ENCODE data around the gene IRX4.

Gene IRX4

DNA sequence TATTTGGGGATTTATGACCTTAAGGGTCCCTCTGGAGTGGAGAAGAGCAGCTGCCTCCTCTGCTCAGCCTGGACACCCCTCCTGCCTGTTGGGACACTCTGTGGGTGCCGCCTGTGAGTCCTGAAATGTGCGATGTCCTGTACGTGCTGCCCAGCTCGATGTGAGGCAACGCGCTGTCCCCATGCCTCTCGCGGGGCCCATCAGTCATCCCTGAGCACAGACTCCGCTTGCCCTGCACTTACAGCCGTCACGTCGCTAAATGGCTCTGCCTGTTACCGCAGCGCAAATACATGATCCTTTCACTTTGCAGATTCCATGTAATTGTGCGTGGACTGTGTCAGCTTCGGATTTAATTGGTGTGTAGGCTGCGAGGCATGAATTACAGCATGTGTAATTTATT, 27.1 kb downstream of the IRX4 start:
- H3K4me1 ChIP-seq (ENCODE audit: control insufficient read depth, insufficient read depth, low read length) = no peaks in the 10 kb centered on the region
- H3K36me3 ChIP-seq (ENCODE audit: control insufficient read depth in 2 of 2, insufficient read depth in 2 of 2, low read length in 2 of 2) = no peaks in the 10 kb centered on the region
- H3K27me3 ChIP-seq (ENCODE audit: control insufficient read depth in 1 of 2, insufficient read depth in 2 of 2, low read length in 2 of 2) = peaks cover 25 to 28% of the 10 kb centered on the region in 2 donors
- H3K9ac ChIP-seq (ENCODE audit: low read length in 2 of 2) = no peak overlapping the region
- no peak overlapping the region for H3K27ac ChIP-seq (ENCODE audit: low read length)
- H3K9me3 ChIP-seq (ENCODE audit: control insufficient read depth in 2 of 2, low read length in 2 of 2) = no peaks in the 10 kb centered on the region
- no peak overlapping the region for H3K4me3 ChIP-seq (ENCODE audit: low read length in 2 of 2)

DNA sequence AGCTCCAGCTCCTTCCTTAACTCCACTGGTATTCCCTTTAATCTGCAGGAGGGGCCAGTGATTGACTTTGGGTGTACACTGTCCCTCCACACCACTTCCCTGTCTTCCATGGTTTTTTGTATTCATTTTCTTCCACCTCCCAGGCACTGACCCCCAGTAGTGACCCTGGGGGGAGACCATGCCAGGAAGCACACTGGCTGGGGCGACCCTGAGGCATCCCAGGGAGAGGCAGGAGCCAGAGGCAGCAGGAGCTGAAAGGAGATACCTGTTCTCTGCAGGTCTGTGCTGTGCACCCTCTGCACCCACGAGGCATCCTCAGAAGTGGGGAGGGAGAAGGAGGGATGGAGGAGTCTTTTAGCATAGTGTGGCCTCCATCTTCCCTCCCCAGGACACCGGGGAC, 27.6 kb downstream of the IRX4 start:
- no peaks in the 10 kb centered on the region for H3K36me3 ChIP-seq (ENCODE audit: control insufficient read depth in 2 of 2, insufficient read depth in 2 of 2, low read length in 2 of 2)
- no peaks in the 10 kb centered on the region for H3K9me3 ChIP-seq (ENCODE audit: control insufficient read depth in 2 of 2, low read length in 2 of 2)
- no peaks in the 10 kb centered on the region for H3K4me1 ChIP-seq (ENCODE audit: control insufficient read depth, insufficient read depth, low read length)
- H3K9ac ChIP-seq (ENCODE audit: low read length in 2 of 2) = no peak overlapping the region
- H3K27ac ChIP-seq (ENCODE audit: low read length) = no peak overlapping the region
- peaks cover 31 to 33% of the 10 kb centered on the region in 2 donors for H3K27me3 ChIP-seq (ENCODE audit: control insufficient read depth in 1 of 2, insufficient read depth in 2 of 2, low read length in 2 of 2)
- no peak overlapping the region for H3K4me3 ChIP-seq (ENCODE audit: low read length in 2 of 2)

DNA sequence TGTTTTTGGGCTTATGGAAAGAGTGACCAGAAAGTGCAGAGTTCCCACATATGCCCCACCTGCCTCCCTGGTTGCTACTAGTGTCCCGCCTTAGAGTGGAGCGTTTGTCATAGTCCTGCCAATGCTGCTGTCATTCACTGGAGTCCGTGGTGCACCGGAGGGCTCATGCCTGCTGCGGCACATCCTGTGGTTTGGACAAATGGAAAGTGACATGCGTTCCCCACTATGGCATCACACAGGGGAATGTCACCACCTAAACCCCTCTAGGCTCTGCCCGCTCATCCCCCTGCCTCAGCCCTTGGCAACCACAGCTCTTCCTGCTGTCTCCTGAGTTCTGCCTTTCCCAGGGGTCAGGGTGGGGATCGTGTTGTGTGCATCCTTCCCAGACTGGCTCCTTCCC, 29.2 kb downstream of the IRX4 start:
- no peaks in the 10 kb centered on the region for H3K4me1 ChIP-seq (ENCODE audit: control insufficient read depth, insufficient read depth, low read length)
- peaks cover 35 to 40% of the 10 kb centered on the region in 2 donors for H3K27me3 ChIP-seq (ENCODE audit: control insufficient read depth in 1 of 2, insufficient read depth in 2 of 2, low read length in 2 of 2)
- no peaks in the 10 kb centered on the region for H3K9me3 ChIP-seq (ENCODE audit: control insufficient read depth in 2 of 2, low read length in 2 of 2)
- H3K9ac ChIP-seq (ENCODE audit: low read length in 2 of 2) = no peak overlapping the region
- H3K27ac ChIP-seq (ENCODE audit: low read length) = no peak overlapping the region
- no peaks in the 10 kb centered on the region for H3K36me3 ChIP-seq (ENCODE audit: control insufficient read depth in 2 of 2, insufficient read depth in 2 of 2, low read length in 2 of 2)
- no peak overlapping the region for H3K4me3 ChIP-seq (ENCODE audit: low read length in 2 of 2)

GRCh38 chr5:1852324-1852947, 30.3 kb downstream of the IRX4 start:
- H3K27me3 ChIP-seq (ENCODE audit: control insufficient read depth in 1 of 2, insufficient read depth in 2 of 2, low read length in 2 of 2) = peaks cover 41 to 47% of the 10 kb centered on the region in 2 donors
- no peaks in the 10 kb centered on the region for H3K4me1 ChIP-seq (ENCODE audit: control insufficient read depth, insufficient read depth, low read length)
- H3K27ac ChIP-seq (ENCODE audit: low read length) = no peak overlapping the region

DNA sequence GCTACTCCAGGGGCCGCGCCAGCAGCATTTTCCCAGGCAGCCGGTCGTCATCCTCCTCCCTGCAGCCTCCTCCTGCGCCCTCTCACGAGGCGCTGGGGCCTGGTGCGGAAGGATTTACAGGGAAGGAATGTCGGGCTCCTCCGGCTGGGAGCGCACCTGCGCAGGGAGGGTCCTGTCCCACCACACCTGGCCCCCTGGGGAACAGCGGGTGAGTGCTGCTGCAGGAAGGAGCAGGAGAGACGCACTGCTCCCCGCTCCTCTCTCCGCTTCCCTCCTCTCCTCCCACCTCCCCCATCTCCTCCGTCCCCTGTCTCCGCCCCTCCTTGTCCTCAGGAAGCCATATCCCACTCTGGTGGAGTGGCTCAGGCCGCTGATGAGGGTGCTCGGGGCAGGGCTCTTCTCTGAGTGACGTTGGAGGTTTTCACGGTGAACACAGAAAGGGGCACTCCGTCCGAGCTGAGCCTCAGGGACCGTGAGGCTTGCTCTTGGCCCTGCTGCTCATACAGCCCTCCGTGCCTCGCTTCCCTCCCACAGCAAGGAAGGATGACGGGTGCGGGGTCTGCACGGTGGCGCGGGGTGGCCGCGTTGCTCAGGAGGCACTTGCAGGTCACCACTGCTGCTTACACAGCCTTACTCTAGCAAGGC, 31.3 kb downstream of the IRX4 start:
- Histone ChIP-seq H3K27me3 (ENCODE audit: control insufficient read depth in 1 of 2, insufficient read depth in 2 of 2, low read length in 2 of 2) (peaks cover 44 to 47% of the 10 kb centered on the region in 2 donors), H3K36me3 (ENCODE audit: control insufficient read depth in 2 of 2, insufficient read depth in 2 of 2, low read length in 2 of 2) (no peaks in the 10 kb centered on the region), H3K4me1 (ENCODE audit: control insufficient read depth, insufficient read depth, low read length) (no peaks in the 10 kb centered on the region), H3K9ac (ENCODE audit: low read length in 2 of 2) (no peak overlapping the region), H3K9me3 (ENCODE audit: control insufficient read depth in 2 of 2, low read length in 2 of 2) (no peaks in the 10 kb centered on the region), H3K4me3 (ENCODE audit: low read length in 2 of 2) (no peak overlapping the region), H3K27ac (ENCODE audit: low read length) (no peak overlapping the region)

More at GRCh38 chr5:1852324-1852947, 30.3 kb downstream of the IRX4 start:
- H3K9ac ChIP-seq (ENCODE audit: low read length in 2 of 2) = no peak overlapping the region
- H3K9me3 ChIP-seq (ENCODE audit: control insufficient read depth in 2 of 2, low read length in 2 of 2) = no peaks in the 10 kb centered on the region
- no peaks in the 10 kb centered on the region for H3K36me3 ChIP-seq (ENCODE audit: control insufficient read depth in 2 of 2, insufficient read depth in 2 of 2, low read length in 2 of 2)
- H3K4me3 ChIP-seq (ENCODE audit: low read length in 2 of 2) = no peak overlapping the region

DNA sequence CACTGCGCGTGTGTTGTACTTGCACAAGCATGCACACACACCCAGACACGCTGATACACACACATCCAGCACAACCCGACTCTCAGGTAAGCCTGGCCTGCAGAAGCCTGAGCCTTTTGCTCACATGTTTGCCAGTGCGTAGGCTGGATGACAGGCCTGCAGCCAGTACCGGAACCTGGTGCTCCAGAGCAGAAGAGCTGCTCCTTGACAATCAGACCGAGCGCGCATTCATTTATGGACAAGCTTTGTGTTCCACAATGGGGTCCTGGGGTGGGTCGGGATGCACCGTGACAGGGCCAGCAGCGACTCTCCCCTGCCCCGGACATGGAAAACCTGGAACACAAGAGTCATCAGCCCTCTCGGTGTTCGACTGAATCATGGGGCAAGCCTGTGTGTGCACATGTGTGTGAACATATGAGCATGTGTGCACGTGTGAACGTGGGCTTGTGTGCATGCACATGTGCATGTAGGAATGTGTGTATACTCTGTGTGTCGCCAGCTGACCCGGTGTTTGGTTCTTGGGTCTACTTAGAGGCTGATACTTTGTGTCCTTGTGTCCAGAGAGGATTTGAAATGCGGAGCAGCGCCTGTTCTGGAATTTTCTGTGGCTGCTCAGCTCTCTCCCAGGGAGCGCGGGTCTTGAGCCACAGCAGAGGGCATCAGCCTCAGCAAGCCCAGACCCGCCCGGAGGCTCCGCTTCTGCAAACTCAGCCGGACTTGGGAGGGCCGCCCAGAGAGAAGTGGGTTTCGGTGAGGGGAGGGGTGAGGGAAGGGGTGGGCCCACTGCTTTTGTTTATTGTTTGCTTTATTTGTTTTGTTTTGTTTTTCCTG, 32.2 kb downstream of the IRX4 start:
- H3K27ac ChIP-seq (ENCODE audit: low read length) = no peak overlapping the region
- H3K27me3 ChIP-seq (ENCODE audit: control insufficient read depth in 1 of 2, insufficient read depth in 2 of 2, low read length in 2 of 2) = peaks cover 40 to 47% of the 10 kb centered on the region in 2 donors
- no peaks in the 10 kb centered on the region for H3K4me1 ChIP-seq (ENCODE audit: control insufficient read depth, insufficient read depth, low read length)
- H3K9me3 ChIP-seq (ENCODE audit: control insufficient read depth in 2 of 2, low read length in 2 of 2) = no peaks in the 10 kb centered on the region
- H3K4me3 ChIP-seq (ENCODE audit: low read length in 2 of 2) = no peak overlapping the region
- H3K9ac ChIP-seq (ENCODE audit: low read length in 2 of 2) = no peak overlapping the region
- H3K36me3 ChIP-seq (ENCODE audit: control insufficient read depth in 2 of 2, insufficient read depth in 2 of 2, low read length in 2 of 2) = no peaks in the 10 kb centered on the region

DNA sequence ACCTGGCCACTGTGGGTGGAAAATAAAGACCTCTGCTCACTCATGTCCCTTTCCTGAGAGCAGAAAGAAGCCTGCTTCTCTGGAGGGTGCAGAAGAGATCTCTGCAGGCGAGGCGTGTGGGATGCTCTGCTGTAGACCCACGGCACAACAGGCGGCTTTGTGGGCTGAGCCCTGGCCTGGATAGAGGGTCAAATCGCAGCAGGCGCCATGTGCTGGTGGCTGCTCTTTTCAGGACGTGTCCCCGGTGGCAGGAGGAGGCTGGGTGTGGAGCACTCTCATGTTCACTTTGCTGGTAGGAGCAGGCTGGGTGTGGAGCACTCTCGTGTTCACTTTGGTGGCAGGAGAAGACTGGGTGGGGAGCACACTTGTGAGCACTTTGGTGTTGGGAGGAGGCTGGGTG, 35.1 kb downstream of the IRX4 start:
- peaks cover 32 to 33% of the 10 kb centered on the region in 2 donors for H3K27me3 ChIP-seq (ENCODE audit: control insufficient read depth in 1 of 2, insufficient read depth in 2 of 2, low read length in 2 of 2)
- H3K36me3 ChIP-seq (ENCODE audit: control insufficient read depth in 2 of 2, insufficient read depth in 2 of 2, low read length in 2 of 2) = no peaks in the 10 kb centered on the region
- H3K4me1 ChIP-seq (ENCODE audit: control insufficient read depth, insufficient read depth, low read length) = no peaks in the 10 kb centered on the region
- no peak overlapping the region for H3K27ac ChIP-seq (ENCODE audit: low read length)
- no peak overlapping the region for H3K9ac ChIP-seq (ENCODE audit: low read length in 2 of 2)
- no peak overlapping the region for H3K4me3 ChIP-seq (ENCODE audit: low read length in 2 of 2)
- no peaks in the 10 kb centered on the region for H3K9me3 ChIP-seq (ENCODE audit: control insufficient read depth in 2 of 2, low read length in 2 of 2)

DNA sequence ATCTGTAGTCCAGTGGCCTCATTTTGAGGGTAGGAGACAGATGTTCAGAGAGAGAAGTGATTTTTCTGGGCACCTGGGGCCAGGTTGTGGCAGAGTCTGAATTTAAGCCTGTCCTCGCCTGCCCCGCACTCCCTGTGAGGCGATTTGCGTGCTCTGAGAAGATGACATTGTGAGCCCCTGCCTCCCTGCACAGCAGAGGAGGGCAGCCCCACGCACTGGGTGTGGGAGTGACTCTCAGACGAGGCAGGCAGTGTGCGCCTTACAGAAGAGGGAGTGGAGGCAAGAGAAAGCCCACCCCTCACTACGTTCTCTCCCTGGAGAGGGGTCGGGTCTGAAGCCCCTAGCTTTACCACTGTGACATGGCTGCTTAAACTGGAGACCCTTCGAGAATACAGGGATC, 35.7 kb downstream of the IRX4 start:
- no peaks in the 10 kb centered on the region for H3K4me1 ChIP-seq (ENCODE audit: control insufficient read depth, insufficient read depth, low read length)
- H3K36me3 ChIP-seq (ENCODE audit: control insufficient read depth in 2 of 2, insufficient read depth in 2 of 2, low read length in 2 of 2) = no peaks in the 10 kb centered on the region
- no peak overlapping the region for H3K27ac ChIP-seq (ENCODE audit: low read length)
- no peaks in the 10 kb centered on the region for H3K9me3 ChIP-seq (ENCODE audit: control insufficient read depth in 2 of 2, low read length in 2 of 2)
- H3K27me3 ChIP-seq (ENCODE audit: control insufficient read depth in 1 of 2, insufficient read depth in 2 of 2, low read length in 2 of 2) = peaks cover 32 to 35% of the 10 kb centered on the region in 2 donors
- no peak overlapping the region for H3K9ac ChIP-seq (ENCODE audit: low read length in 2 of 2)
- no peak overlapping the region for H3K4me3 ChIP-seq (ENCODE audit: low read length in 2 of 2)

DNA sequence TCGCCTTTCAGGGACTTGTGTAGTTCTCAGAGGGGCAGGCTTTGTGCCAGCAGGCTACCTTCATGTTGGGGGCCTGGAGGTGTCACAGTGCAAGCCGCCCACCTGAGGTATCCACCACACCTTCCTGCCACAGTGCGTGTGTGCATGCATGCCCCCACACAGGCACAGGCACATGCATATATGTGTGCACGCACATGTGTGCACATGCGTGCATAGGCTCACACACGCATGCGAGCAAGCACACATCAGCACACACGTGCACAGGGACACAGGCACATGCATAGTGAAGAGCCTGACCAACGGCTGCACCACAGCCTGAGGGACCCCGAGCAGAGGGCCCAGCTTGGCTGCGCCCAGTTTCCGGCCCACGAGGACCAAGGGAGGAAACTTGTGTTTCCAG, 36.1 kb downstream of the IRX4 start:
- Histone ChIP-seq H3K9ac (ENCODE audit: low read length in 2 of 2) (no peak overlapping the region), H3K27me3 (ENCODE audit: control insufficient read depth in 1 of 2, insufficient read depth in 2 of 2, low read length in 2 of 2) (peaks cover 28 to 31% of the 10 kb centered on the region in 2 donors), H3K9me3 (ENCODE audit: control insufficient read depth in 2 of 2, low read length in 2 of 2) (no peaks in the 10 kb centered on the region), H3K4me1 (ENCODE audit: control insufficient read depth, insufficient read depth, low read length) (no peaks in the 10 kb centered on the region), H3K36me3 (ENCODE audit: control insufficient read depth in 2 of 2, insufficient read depth in 2 of 2, low read length in 2 of 2) (no peaks in the 10 kb centered on the region), H3K4me3 (ENCODE audit: low read length in 2 of 2) (no peak overlapping the region), H3K27ac (ENCODE audit: low read length) (no peak overlapping the region)

GRCh38 chr5:1845696-1846095, 37.0 kb downstream of the IRX4 start:
- Histone ChIP-seq H3K4me1 (ENCODE audit: control insufficient read depth, insufficient read depth, low read length) (no peaks in the 10 kb centered on the region), H3K9me3 (ENCODE audit: control insufficient read depth in 2 of 2, low read length in 2 of 2) (no peaks in the 10 kb centered on the region), H3K27me3 (ENCODE audit: control insufficient read depth in 1 of 2, insufficient read depth in 2 of 2, low read length in 2 of 2) (peaks cover 25 to 30% of the 10 kb centered on the region in 2 donors), H3K4me3 (ENCODE audit: low read length in 2 of 2) (no peak overlapping the region), H3K27ac (ENCODE audit: low read length) (no peak overlapping the region), H3K9ac (ENCODE audit: low read length in 2 of 2) (no peak overlapping the region), H3K36me3 (ENCODE audit: control insufficient read depth in 2 of 2, insufficient read depth in 2 of 2, low read length in 2 of 2) (no peaks in the 10 kb centered on the region)
